PC-3 (cell line): ENCODE measurements around the gene DYNC1I1. TPM values are rescaled to one million over a fixed set of nuclear protein-coding genes. Genes with fewer than 3 reads are reported as not detected.

Source experiments
- ATAC-seq: fragments of 200-7000 bp; cut with Tn5 transposase; 2 replicates; pipeline ENCODE4 v1.9.1; 2020; ENCODE audit warnings: mild to moderate bottlenecking, moderate library complexity
- BruUV-seq: library from RNA; stranded (reverse); fragments of 400-500 nt; replicated peaks from 2 replicates; lab custom pipeline; 2021; lab: Mats Ljungman, UMichigan
- CTCF ChIA-PET: fragments of 300-600 bp; sonication (Branson Sonifier 250); formaldehyde crosslinking; loops from one replicate; lab custom pipeline; 2022; ENCODE audit warnings: antibody characterized with exemption; lab: Charles Lee
- POLR2A ChIA-PET: fragments of 300-600 bp; sonication (Branson Sonifier 250); formaldehyde crosslinking; loops from one replicate; lab custom pipeline; 2022; ENCODE audit warnings: antibody characterized with exemption; ENCODE audit not compliant: unreplicated experiment; lab: Charles Lee
- DNase-seq: peaks from one replicate; pipeline ENCODE4 v3.0.0-alpha.2; 2015
- H2AFZ ChIP-seq: fragments of 300-600 bp; sonication (generic); 2 replicates; pipeline ENCODE4 v1.6.0; 2016; ENCODE audit warnings: antibody characterized with exemption, low read length
- H3F3A ChIP-seq: fragments of 300-600 bp; sonication (generic); one replicate; pipeline ENCODE4 v1.6.0; 2017; ENCODE audit warnings: antibody characterized with exemption, low read length, control low read depth, mild to moderate bottlenecking; ENCODE audit not compliant: unreplicated experiment
- H3K27ac ChIP-seq: fragments of 300-600 bp; sonication (generic); 2 replicates; pipeline ENCODE4 v1.5.1; 2016; ENCODE audit warnings: mild to moderate bottlenecking, low read length
- H3K27me3 ChIP-seq: fragments of 300-600 bp; sonication (generic); 2 replicates; pipeline ENCODE4 v1.6.1; 2016; ENCODE audit warnings: low read length, mixed read lengths
- H3K36me3 ChIP-seq: fragments of 300-600 bp; sonication (generic); 2 replicates; pipeline ENCODE4 v1.6.1; 2016; ENCODE audit warnings: low read depth, mixed run types, low read length, mixed read lengths
- H3K4me1 ChIP-seq: fragments of 300-600 bp; sonication (generic); 2 replicates; pipeline ENCODE4 v1.5.1; 2016; ENCODE audit warnings: low read length; ENCODE audit not compliant: insufficient read depth
- H3K4me2 ChIP-seq: fragments of 300-600 bp; sonication (generic); 2 replicates; pipeline ENCODE4 v1.6.0; 2016; ENCODE audit warnings: low read length
- H3K4me3 ChIP-seq: fragments of 300-600 bp; sonication (generic); 2 replicates; pipeline ENCODE4 v1.5.1; 2016; ENCODE audit warnings: mild to moderate bottlenecking, low read length, mixed read lengths
- H3K79me2 ChIP-seq: fragments of 300-600 bp; sonication (generic); 2 replicates; pipeline ENCODE4 v1.6.1; 2017; ENCODE audit warnings: low read length, mixed read lengths
- H3K9ac ChIP-seq: fragments of 300-600 bp; sonication (generic); 2 replicates; pipeline ENCODE4 v1.6.0; 2016; ENCODE audit warnings: mild to moderate bottlenecking, low read length
- H3K9me2 ChIP-seq: fragments of 300-600 bp; sonication (generic); replicated peaks from 2 replicates; pipeline ENCODE4 v1.6.1; 2016; ENCODE audit warnings: mixed run types, low read length, mixed read lengths
- H3K9me3 ChIP-seq: fragments of 300-600 bp; sonication (generic); 2 replicates; pipeline ENCODE4 v1.6.1; 2016; ENCODE audit warnings: low read length, mixed read lengths
- H4K20me1 ChIP-seq: fragments of 300-600 bp; sonication (generic); 2 replicates; pipeline ENCODE4 v1.6.1; 2016; ENCODE audit warnings: low read length, mixed read lengths
- CTCF ChIP-seq: fragments of 300-600 bp; sonication (generic); conservative IDR thresholded peaks from 2 replicates; pipeline ENCODE4 v1.5.1; 2017; ENCODE audit warnings: antibody characterized with exemption, low read depth, mild to moderate bottlenecking, low read length
- EZH2 ChIP-seq: fragments of 300-600 bp; sonication (generic); IDR thresholded peaks from one replicate; pipeline ENCODE4 v1.6.1; 2017; ENCODE audit warnings: antibody characterized with exemption, mild to moderate bottlenecking, low read length; ENCODE audit not compliant: unreplicated experiment
- EZH2phosphoT487 ChIP-seq: fragments of 300-600 bp; sonication (generic); IDR thresholded peaks from 2 replicates; pipeline ENCODE4 v1.6.1; 2018; ENCODE audit warnings: mild to moderate bottlenecking, antibody characterized with exemption, low read length, borderline replicate concordance
- intact Hi-C: fragments of 100-400 bp; cut with micrococcal nuclease; formaldehyde crosslinking; loops from 2 replicates; pipeline ENCODE4 v1.9.0; 2023
- total RNA-seq: library from RNA; depleted of rRNA; stranded (reverse); fragments of >200 nt; gene quantifications from 2 replicates; pipeline ENCODE4 v1.2.3, GENCODE V29; 2014

The DYNC1I1 gene
- total RNA-seq, 1 experiment from 2014 or later = 2.4 TPM

- H2AFZ ChIP-seq = no peak overlapping the region
- no TSS peak for BruUV-seq
- no peaks in the 10 kb centered on the region for H3K79me2 ChIP-seq
- H3K27ac ChIP-seq = no peak overlapping the region
- H3K9me3 ChIP-seq = no peaks in the 10 kb centered on the region
- ChIA-PET POLR2A (no interaction called here), CTCF (interaction anchor here (0.6 kb wide), 1 partner anchor 34 kb away, joined by 3 read pairs; no protein-coding TSS in a partner anchor)
- H3F3A ChIP-seq = no peaks in the 10 kb centered on the region
- TF ChIP-seq CTCF = no peak
- TF ChIP-seq EZH2 = no peak
- no peaks in the 10 kb centered on the region for H4K20me1 ChIP-seq
- DNase-seq (no peak), ATAC-seq (no peak)
- H3K27me3 ChIP-seq = no peaks in the 10 kb centered on the region
- no peaks in the 10 kb centered on the region for H3K4me1 ChIP-seq
- no peak overlapping the region for H3K4me2 ChIP-seq
- intact Hi-C loops = loop anchor here (2.0 kb wide), 1 partner anchor 77 kb away; no protein-coding TSS in a partner anchor
- no peaks in the 10 kb centered on the region for H3K9me2 ChIP-seq
- H3K36me3 ChIP-seq = no peaks in the 10 kb centered on the region
- H3K9ac ChIP-seq = no peak overlapping the region
- no peak overlapping the region for H3K4me3 ChIP-seq
Observed at GRCh38 chr7:95793658-95794057, 21.3 kb downstream of the DYNC1I1 start.

GRCh38 chr7:95794917-95795515 is 22.7 kb downstream of the DYNC1I1 start:
- Histone ChIP-seq H3K27ac (no peak overlapping the region), H3K79me2 (no peaks in the 10 kb centered on the region), H3K36me3 (no peaks in the 10 kb centered on the region), H3K4me2 (no peak overlapping the region), H4K20me1 (no peaks in the 10 kb centered on the region), H3K9ac (no peak overlapping the region), H3K4me1 (no peaks in the 10 kb centered on the region), H3K4me3 (no peak overlapping the region), H3F3A (no peaks in the 10 kb centered on the region), H3K9me3 (no peaks in the 10 kb centered on the region), H3K9me2 (no peaks in the 10 kb centered on the region), H3K27me3 (no peaks in the 10 kb centered on the region), H2AFZ (no peak overlapping the region)
- intact Hi-C loops = loop anchor here (1.0 to 5.0 kb wide), 3 partner anchors 72 to 432 kb away; no protein-coding TSS in a partner anchor
- CTCF ChIA-PET = interaction anchor here (0.7 kb wide), 2 partner anchors 19 to 71 kb away, joined by 3 to 10 read pairs; no protein-coding TSS in a partner anchor
- TF ChIP-seq EZH2phosphoT487 (no peak), EZH2 (no peak), CTCF (peak; percentile 76)
- no TSS peak for BruUV-seq
- POLR2A ChIA-PET = no interaction called here
- DNase-seq (peak; percentile 62), ATAC-seq (peak; percentile 74)

GRCh38 chr7:95796617-95797016 is 24.3 kb downstream of the DYNC1I1 start:
- H3K79me2 ChIP-seq = no peaks in the 10 kb centered on the region
- no TSS peak for BruUV-seq
- no peak overlapping the region for H3K9ac ChIP-seq
- no peaks in the 10 kb centered on the region for H3F3A ChIP-seq
- no peak for DNase-seq
- intact Hi-C loops = loop anchor here (5.0 kb wide), 1 partner anchor 431 kb away; no protein-coding TSS in a partner anchor
- H3K9me2 ChIP-seq = no peaks in the 10 kb centered on the region
- no peaks in the 10 kb centered on the region for H3K9me3 ChIP-seq
- no peaks in the 10 kb centered on the region for H4K20me1 ChIP-seq
- CTCF ChIA-PET = interaction anchor here (1.3 kb wide), 1 partner anchor 73 kb away, joined by 4 read pairs; no protein-coding TSS in a partner anchor
- TF ChIP-seq EZH2phosphoT487 = no peak
- no peak for TF ChIP-seq CTCF
- no peak for TF ChIP-seq EZH2
- POLR2A ChIA-PET = no interaction called here
- ATAC-seq = no peak
- no peak overlapping the region for H3K4me3 ChIP-seq
- H3K4me1 ChIP-seq = no peaks in the 10 kb centered on the region
- H3K4me2 ChIP-seq = no peak overlapping the region
- no peaks in the 10 kb centered on the region for H3K27me3 ChIP-seq
- H3K36me3 ChIP-seq = no peaks in the 10 kb centered on the region
- H3K27ac ChIP-seq = no peak overlapping the region
- H2AFZ ChIP-seq = no peak overlapping the region
